ENCODE data around the gene TMEM38A.

The TMEM38A gene, protein sequence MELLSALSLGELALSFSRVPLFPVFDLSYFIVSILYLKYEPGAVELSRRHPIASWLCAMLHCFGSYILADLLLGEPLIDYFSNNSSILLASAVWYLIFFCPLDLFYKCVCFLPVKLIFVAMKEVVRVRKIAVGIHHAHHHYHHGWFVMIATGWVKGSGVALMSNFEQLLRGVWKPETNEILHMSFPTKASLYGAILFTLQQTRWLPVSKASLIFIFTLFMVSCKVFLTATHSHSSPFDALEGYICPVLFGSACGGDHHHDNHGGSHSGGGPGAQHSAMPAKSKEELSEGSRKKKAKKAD

DNA sequence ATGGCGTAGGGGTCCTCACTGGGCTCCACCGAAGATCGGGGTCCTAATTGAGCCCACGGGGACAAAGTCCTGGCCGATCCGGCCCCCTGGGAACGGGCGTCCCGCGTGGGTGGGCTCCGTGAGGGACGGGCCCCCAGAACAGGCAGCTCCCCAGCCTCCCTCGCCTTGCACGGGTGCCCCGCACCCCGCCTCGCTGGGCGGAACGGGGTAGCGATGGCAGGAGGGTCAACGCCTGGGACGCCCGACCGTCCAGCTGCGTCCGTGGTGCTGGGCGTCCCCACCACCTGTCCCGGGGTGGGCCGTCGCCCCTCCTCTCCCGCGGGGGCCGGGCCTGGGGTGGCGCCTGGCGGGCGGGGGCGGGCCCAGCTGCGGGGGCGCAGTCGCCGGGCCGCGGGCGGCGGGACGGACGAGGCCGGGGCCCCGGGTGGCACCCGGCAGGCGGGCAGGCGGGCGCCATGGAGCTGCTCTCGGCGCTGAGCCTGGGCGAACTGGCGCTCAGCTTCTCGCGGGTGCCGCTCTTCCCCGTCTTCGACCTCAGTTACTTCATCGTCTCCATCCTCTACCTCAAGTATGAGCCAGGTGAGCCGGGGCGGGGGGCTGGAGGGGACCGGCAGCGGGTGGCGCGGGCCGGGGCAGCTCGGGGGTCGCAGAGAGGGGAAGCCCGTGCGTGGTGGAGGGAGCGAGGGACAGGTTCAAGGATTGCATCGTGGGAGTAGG, at the start of gene TMEM38A:
Gene TMEM38A, plus strand, starts transcription at position 377 of the 717 bp plus-strand sequence. Its CDS starts 79 bp downstream, at position 456.
- no peaks in the 10 kb centered on the region for H3K36me3 ChIP-seq (ENCODE audit: control insufficient read depth, insufficient read depth, low read length)
- peaks cover 25% of the 10 kb centered on the region for H3K4me1 ChIP-seq (ENCODE audit: control insufficient read depth, insufficient read depth, low read length)
- H3K27me3 ChIP-seq (ENCODE audit: control insufficient read depth, insufficient read depth, low read length), result no peaks in the 10 kb centered on the region
- H3K9ac ChIP-seq (ENCODE audit: low read length), result peak within 1 kb of the TSS; percentile 77
- peak within 1 kb of the TSS; percentile 68 for H3K4me3 ChIP-seq (ENCODE audit: low read length)
- no peaks in the 10 kb centered on the region for H3K9me3 ChIP-seq (ENCODE audit: control insufficient read depth, low read length)

DNA sequence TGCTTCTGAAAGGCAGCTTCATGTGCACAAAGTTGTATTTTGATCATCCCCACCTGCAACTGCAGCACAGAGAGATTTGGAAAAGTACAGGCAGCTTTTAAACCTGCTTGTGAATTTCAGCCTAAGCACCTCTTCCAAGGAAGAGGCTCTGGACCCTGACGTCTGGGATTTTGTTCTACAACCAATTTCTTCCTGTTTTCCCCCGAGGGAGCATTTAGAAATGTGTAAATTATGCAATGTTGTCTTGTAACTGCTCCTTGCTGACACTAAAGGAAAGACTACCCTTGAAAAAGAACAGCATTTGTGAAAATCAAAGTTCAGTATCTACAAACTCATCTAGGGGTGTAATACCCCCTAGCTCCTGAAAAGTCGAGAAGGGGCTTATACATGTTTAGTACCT, 48.3 kb upstream of the TMEM38A start:
- H3K27me3 ChIP-seq (ENCODE audit: control insufficient read depth, insufficient read depth, low read length), result no peaks in the 10 kb centered on the region
- no peaks in the 10 kb centered on the region for H3K9me3 ChIP-seq (ENCODE audit: control insufficient read depth, low read length)
- peaks cover 12% of the 10 kb centered on the region for H3K4me1 ChIP-seq (ENCODE audit: control insufficient read depth, insufficient read depth, low read length)
- H3K9ac ChIP-seq (ENCODE audit: low read length), result no peak overlapping the region
- no peak overlapping the region for H3K4me3 ChIP-seq (ENCODE audit: low read length)
- no peaks in the 10 kb centered on the region for H3K36me3 ChIP-seq (ENCODE audit: control insufficient read depth, insufficient read depth, low read length)

DNA sequence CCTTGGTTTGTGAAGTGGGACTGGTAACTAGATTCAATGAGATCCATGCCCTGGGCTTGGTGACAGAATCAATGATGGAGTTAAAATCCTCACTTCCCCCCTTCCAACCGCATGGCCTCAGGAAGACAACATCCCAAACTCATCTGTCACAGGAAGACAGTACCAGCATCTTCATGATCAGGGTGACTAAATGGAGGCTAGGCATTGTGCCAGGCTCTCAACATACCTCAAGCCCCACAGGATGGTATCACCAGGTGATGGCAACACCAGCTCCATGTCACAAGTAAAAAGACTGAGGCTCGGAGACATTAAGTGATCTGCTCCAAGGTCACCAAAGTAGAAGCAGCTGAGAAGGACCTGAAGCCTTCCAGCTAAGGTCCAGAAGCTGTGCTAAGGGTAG, 47.1 kb upstream of the TMEM38A start:
- H3K9me3 ChIP-seq (ENCODE audit: control insufficient read depth, low read length), result no peaks in the 10 kb centered on the region
- H3K27me3 ChIP-seq (ENCODE audit: control insufficient read depth, insufficient read depth, low read length), result no peaks in the 10 kb centered on the region
- no peaks in the 10 kb centered on the region for H3K36me3 ChIP-seq (ENCODE audit: control insufficient read depth, insufficient read depth, low read length)
- H3K9ac ChIP-seq (ENCODE audit: low read length), result no peak overlapping the region
- no peak overlapping the region for H3K4me3 ChIP-seq (ENCODE audit: low read length)
- peaks cover under 1% of the 10 kb centered on the region for H3K4me1 ChIP-seq (ENCODE audit: control insufficient read depth, insufficient read depth, low read length)

DNA sequence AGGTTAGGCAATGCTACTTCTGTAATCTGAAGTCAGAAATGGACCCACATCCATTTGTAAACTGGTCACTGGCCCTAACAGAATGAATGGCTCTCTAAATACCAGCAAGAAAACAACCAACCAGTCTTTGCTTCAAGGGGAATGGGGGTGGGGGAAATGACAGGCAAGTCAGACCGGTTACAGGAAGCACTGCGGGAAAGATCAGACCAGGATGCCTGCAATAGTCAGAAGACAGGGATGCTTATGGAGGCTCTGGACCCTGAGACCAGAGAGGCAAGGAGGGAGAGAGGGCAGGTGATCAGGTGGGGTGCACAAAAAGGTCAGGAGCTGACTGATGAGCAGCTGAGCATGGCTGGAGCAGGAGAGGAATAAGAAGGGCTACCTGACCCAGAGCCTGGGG, 46.0 kb upstream of the TMEM38A start:
- Histone ChIP-seq H3K9ac (ENCODE audit: low read length) (no peak overlapping the region), H3K4me1 (ENCODE audit: control insufficient read depth, insufficient read depth, low read length) (peaks cover 11% of the 10 kb centered on the region), H3K27me3 (ENCODE audit: control insufficient read depth, insufficient read depth, low read length) (no peaks in the 10 kb centered on the region), H3K36me3 (ENCODE audit: control insufficient read depth, insufficient read depth, low read length) (no peaks in the 10 kb centered on the region), H3K4me3 (ENCODE audit: low read length) (no peak overlapping the region), H3K9me3 (ENCODE audit: control insufficient read depth, low read length) (no peaks in the 10 kb centered on the region)

DNA sequence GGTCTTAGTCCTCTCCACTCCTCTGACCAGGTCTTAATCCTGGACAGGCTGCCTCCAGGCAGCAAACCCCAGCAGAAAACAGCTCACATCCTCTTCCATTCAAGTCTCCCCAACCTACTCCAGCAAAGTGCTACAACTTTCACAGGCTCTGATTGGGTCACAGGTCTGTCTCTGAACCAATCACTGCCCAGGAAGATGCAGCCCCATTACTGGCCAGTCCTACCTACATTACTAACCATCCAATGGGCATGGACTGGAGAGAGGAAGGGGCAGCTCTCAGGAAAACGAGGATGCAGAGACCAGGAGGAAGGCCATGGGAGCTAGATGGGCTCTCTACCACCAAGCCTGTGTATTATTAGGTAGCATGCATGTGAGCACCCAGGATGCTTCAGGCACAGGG, 45.1 kb upstream of the TMEM38A start:
- Histone ChIP-seq H3K4me1 (ENCODE audit: control insufficient read depth, insufficient read depth, low read length) (peaks cover 19% of the 10 kb centered on the region), H3K36me3 (ENCODE audit: control insufficient read depth, insufficient read depth, low read length) (no peaks in the 10 kb centered on the region), H3K9me3 (ENCODE audit: control insufficient read depth, low read length) (no peaks in the 10 kb centered on the region)

DNA sequence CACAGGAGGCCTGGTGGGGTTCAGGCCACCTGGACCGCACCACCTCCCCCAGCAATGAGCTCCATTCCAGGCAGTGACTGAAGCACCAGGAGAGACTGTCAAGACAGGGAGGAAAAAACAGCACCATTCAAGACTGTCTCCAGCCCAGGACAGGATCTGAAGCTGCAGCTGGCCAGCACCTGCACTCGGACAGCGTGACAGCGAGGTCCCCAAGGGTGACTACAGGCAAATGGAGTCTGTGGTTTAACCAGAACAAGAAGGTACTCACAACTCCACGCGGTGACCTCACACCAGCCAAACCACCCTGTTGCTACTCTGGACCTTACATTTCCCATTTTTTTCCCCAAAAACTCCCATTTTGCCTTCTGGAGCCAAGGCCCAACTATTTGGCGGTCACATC, 42.7 kb upstream of the TMEM38A start:
- peaks cover 20% of the 10 kb centered on the region for H3K4me1 ChIP-seq (ENCODE audit: control insufficient read depth, insufficient read depth, low read length)
- no peaks in the 10 kb centered on the region for H3K27me3 ChIP-seq (ENCODE audit: control insufficient read depth, insufficient read depth, low read length)
- no peak overlapping the region for H3K9ac ChIP-seq (ENCODE audit: low read length)
- H3K4me3 ChIP-seq (ENCODE audit: low read length), result no peak overlapping the region
- no peaks in the 10 kb centered on the region for H3K9me3 ChIP-seq (ENCODE audit: control insufficient read depth, low read length)
- no peaks in the 10 kb centered on the region for H3K36me3 ChIP-seq (ENCODE audit: control insufficient read depth, insufficient read depth, low read length)

More for the DNA sequence above, 45.1 kb upstream of the TMEM38A start:
- Histone ChIP-seq H3K9ac (ENCODE audit: low read length) (no peak overlapping the region), H3K4me3 (ENCODE audit: low read length) (no peak overlapping the region), H3K27me3 (ENCODE audit: control insufficient read depth, insufficient read depth, low read length) (no peaks in the 10 kb centered on the region)

DNA sequence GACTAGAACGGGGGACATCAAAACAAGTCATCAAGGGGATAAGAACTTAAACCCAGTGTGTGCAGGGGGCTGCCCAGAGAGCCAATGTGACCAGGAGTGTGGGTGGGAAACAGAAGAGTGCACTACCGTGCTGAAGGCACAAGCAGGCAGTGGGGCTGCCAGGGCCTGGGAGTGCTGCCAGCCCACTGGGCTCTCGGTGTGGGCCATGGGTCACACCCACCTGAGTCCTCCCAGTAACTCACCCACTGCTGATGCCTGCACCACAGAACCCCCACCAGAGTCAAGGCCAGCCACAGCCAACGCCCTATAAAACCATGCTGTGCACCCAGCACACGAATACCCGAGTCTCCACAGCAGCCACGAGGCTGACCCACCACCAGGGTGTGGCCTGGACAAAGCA, 41.5 kb upstream of the TMEM38A start:
- Histone ChIP-seq H3K4me3 (ENCODE audit: low read length) (no peak overlapping the region), H3K36me3 (ENCODE audit: control insufficient read depth, insufficient read depth, low read length) (no peaks in the 10 kb centered on the region), H3K9ac (ENCODE audit: low read length) (no peak overlapping the region), H3K27me3 (ENCODE audit: control insufficient read depth, insufficient read depth, low read length) (no peaks in the 10 kb centered on the region), H3K9me3 (ENCODE audit: control insufficient read depth, low read length) (no peaks in the 10 kb centered on the region), H3K4me1 (ENCODE audit: control insufficient read depth, insufficient read depth, low read length) (peaks cover 20% of the 10 kb centered on the region)

DNA sequence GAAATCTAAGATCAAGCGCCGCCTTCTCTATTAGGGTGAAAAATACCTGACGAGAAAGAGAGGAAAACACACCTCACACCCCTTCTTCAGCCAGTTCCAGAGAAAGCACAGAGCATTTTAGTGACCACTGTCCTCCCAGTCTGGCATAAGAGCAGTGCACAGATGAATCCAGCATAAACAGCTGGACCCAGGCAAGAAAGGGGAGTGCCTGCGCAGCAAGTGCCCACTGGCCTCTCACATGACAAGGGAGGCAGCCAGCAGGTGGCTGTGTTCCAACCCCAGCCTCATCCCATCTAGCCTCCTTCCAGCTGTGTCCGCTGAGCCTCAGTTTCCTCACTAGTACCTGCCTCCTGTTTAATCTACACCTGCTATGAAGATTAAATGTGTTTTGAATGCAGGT, 40.9 kb upstream of the TMEM38A start:
- Histone ChIP-seq H3K4me3 (ENCODE audit: low read length) (no peak overlapping the region), H3K9ac (ENCODE audit: low read length) (no peak overlapping the region), H3K27me3 (ENCODE audit: control insufficient read depth, insufficient read depth, low read length) (no peaks in the 10 kb centered on the region), H3K4me1 (ENCODE audit: control insufficient read depth, insufficient read depth, low read length) (peaks cover 20% of the 10 kb centered on the region), H3K9me3 (ENCODE audit: control insufficient read depth, low read length) (no peaks in the 10 kb centered on the region), H3K36me3 (ENCODE audit: control insufficient read depth, insufficient read depth, low read length) (no peaks in the 10 kb centered on the region)

DNA sequence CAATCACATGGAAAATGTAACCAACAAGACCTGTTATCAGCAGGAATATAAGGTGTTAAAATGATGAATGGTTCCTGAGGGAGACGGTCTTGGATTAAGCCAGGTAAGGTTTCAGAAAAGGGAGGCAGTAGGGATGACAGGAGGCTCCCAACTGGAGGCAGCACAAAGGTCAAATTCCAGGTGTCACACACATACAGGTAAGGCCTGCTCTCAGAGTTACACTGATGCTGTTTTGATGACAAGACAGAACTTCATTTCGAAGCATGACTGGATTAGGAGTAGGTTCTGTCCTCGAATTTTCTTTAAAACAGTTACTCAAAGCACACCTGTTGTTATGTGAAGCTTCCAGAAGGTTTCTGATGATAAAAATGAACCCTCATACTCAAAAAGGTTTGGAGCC, 40.4 kb upstream of the TMEM38A start:
- no peak overlapping the region for H3K4me3 ChIP-seq (ENCODE audit: low read length)
- peaks cover 20% of the 10 kb centered on the region for H3K4me1 ChIP-seq (ENCODE audit: control insufficient read depth, insufficient read depth, low read length)
- no peaks in the 10 kb centered on the region for H3K9me3 ChIP-seq (ENCODE audit: control insufficient read depth, low read length)
- H3K36me3 ChIP-seq (ENCODE audit: control insufficient read depth, insufficient read depth, low read length), result no peaks in the 10 kb centered on the region
- H3K27me3 ChIP-seq (ENCODE audit: control insufficient read depth, insufficient read depth, low read length), result no peaks in the 10 kb centered on the region
- no peak overlapping the region for H3K9ac ChIP-seq (ENCODE audit: low read length)

DNA sequence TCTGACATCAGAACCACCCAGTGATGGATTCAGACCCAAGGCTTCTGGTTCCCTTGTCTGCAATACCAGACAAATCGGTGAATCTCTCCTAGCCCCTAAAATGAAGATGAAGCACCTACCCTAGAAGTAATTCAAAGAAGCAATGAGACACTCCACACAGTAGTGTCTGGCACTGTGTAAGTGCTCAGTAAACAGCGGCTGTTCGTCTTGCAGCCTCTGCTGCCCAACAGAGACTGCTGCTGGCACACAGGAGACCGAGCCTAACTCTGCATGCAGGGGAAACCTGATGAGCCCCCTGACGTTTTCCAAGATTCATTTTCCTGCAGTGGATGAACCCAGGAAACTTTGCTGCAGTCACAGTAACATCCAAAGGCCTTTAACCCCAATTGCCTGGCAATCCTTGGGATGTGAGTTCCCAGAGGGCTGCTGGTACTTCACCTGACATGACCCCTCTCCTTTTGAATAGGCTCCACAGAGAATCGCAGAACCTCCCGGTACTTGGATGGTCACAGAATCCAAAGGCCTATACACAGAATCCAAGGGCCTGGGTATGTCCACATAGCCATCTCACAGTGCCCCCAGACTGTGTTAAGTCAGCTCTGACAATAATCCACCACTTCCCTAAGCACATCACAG, 39.7 kb upstream of the TMEM38A start:
- Histone ChIP-seq H3K36me3 (ENCODE audit: control insufficient read depth, insufficient read depth, low read length) (no peaks in the 10 kb centered on the region), H3K9ac (ENCODE audit: low read length) (no peak overlapping the region), H3K9me3 (ENCODE audit: control insufficient read depth, low read length) (no peaks in the 10 kb centered on the region), H3K4me3 (ENCODE audit: low read length) (no peak overlapping the region), H3K4me1 (ENCODE audit: control insufficient read depth, insufficient read depth, low read length) (peaks cover 20% of the 10 kb centered on the region), H3K27me3 (ENCODE audit: control insufficient read depth, insufficient read depth, low read length) (no peaks in the 10 kb centered on the region)

DNA sequence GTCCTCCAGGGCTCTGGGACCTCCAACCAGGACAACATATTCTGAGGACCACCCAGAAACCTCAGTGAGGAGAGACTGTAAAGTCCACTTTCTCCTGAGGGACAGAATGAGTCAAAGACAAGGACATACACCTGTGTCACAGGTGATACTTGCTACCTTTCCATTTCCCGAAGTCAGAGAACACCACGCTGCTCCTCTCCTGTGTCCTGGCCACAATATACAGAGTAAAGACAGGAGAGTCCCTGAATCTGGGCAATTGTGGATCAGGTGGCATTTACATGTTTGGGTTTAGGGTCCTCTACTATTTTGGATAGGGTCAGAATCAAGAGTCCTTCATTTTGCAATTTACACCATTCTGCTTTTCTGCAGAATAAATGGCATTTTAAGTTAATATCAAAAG, 37.9 kb upstream of the TMEM38A start:
- H3K9me3 ChIP-seq (ENCODE audit: control insufficient read depth, low read length), result no peaks in the 10 kb centered on the region
- no peaks in the 10 kb centered on the region for H3K27me3 ChIP-seq (ENCODE audit: control insufficient read depth, insufficient read depth, low read length)
- H3K4me3 ChIP-seq (ENCODE audit: low read length), result no peak overlapping the region
- no peak overlapping the region for H3K9ac ChIP-seq (ENCODE audit: low read length)
- H3K4me1 ChIP-seq (ENCODE audit: control insufficient read depth, insufficient read depth, low read length), result peaks cover 26% of the 10 kb centered on the region
- H3K36me3 ChIP-seq (ENCODE audit: control insufficient read depth, insufficient read depth, low read length), result no peaks in the 10 kb centered on the region

DNA sequence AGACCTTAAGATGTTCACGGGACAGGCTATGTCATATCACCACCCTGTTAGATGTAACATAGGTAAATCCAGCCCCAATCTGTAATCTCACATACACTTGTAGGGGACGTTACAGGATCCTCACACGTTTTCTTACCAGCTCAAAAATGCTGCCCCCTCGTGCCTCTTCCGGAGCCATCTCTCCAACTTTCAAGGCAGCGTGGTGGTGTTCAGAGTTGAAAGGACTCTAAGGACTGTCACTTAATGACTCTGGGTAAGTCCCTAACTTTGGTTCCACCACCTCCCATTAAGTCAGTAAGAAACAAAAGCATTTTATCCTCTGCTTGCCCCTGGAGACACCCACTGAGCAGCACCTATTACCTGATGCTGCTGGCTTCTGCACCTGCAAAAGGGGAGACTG, 37.4 kb upstream of the TMEM38A start:
- Histone ChIP-seq H3K36me3 (ENCODE audit: control insufficient read depth, insufficient read depth, low read length) (no peaks in the 10 kb centered on the region), H3K4me1 (ENCODE audit: control insufficient read depth, insufficient read depth, low read length) (peaks cover 26% of the 10 kb centered on the region), H3K4me3 (ENCODE audit: low read length) (no peak overlapping the region), H3K27me3 (ENCODE audit: control insufficient read depth, insufficient read depth, low read length) (no peaks in the 10 kb centered on the region), H3K9me3 (ENCODE audit: control insufficient read depth, low read length) (no peaks in the 10 kb centered on the region), H3K9ac (ENCODE audit: low read length) (no peak overlapping the region)

Data from mucosa of stomach (tissue), 1 donor.